Measurements from ENCODE around the gene SNAP25.

The SNAP25 gene

GRCh38 chr20:10268636-10269035 lies 50.0 kb downstream of the SNAP25 start:
- Histone ChIP-seq H3K4me2 (ENCODE audit: low read length) (no peak overlapping the region), H3K36me3 (ENCODE audit: control insufficient read depth, low read length) (no peaks in the 10 kb centered on the region), H3K4me1 (ENCODE audit: control insufficient read depth, low read length) (no peaks in the 10 kb centered on the region), H4K20me1 (ENCODE audit: control insufficient read depth, insufficient read depth, low read depth, low read length) (no peaks in the 10 kb centered on the region), H3F3A (ENCODE audit: control insufficient read depth, insufficient read depth) (no peaks in the 10 kb centered on the region), H3K9me3 (ENCODE audit: control insufficient read depth, insufficient read depth, low read length) (no peaks in the 10 kb centered on the region), H3K9me2 (replicated peaks; ENCODE audit: control insufficient read depth, low read length) (no peaks in the 10 kb centered on the region), H3K4me3 (ENCODE audit: low read length) (no peak overlapping the region), H3K27ac (ENCODE audit: low read depth, low read length) (no peak overlapping the region), H3K27me3 (ENCODE audit: control insufficient read depth, low read length) (no peaks in the 10 kb centered on the region), H3K79me2 (ENCODE audit: control insufficient read depth, low read length) (no peaks in the 10 kb centered on the region)
- TF ChIP-seq CTCF (IDR thresholded peaks at IDR 0.05; ENCODE audit: low read depth, low read length, poor library complexity, severe bottlenecking) (no peak), EZH2phosphoT487 (IDR thresholded peaks at IDR 0.05; ENCODE audit: borderline replicate concordance, low read length) (no peak)

GRCh38 chr20:10270630-10271029 lies 52.0 kb downstream of the SNAP25 start:
- Histone ChIP-seq H3K4me3 (ENCODE audit: low read length) (no peak overlapping the region), H3K9me3 (ENCODE audit: control insufficient read depth, insufficient read depth, low read length) (no peaks in the 10 kb centered on the region)
- TF ChIP-seq EZH2phosphoT487 (IDR thresholded peaks at IDR 0.05; ENCODE audit: borderline replicate concordance, low read length) (no peak), CTCF (IDR thresholded peaks at IDR 0.05; ENCODE audit: low read depth, low read length, poor library complexity, severe bottlenecking) (no peak)

GRCh38 chr20:10271494-10272219 lies 53.0 kb downstream of the SNAP25 start:
- Histone ChIP-seq H3K9me2 (replicated peaks; ENCODE audit: control insufficient read depth, low read length) (no peaks in the 10 kb centered on the region), H3F3A (ENCODE audit: control insufficient read depth, insufficient read depth) (no peaks in the 10 kb centered on the region), H3K4me3 (ENCODE audit: low read length) (no peak overlapping the region), H3K27me3 (ENCODE audit: control insufficient read depth, low read length) (no peaks in the 10 kb centered on the region), H3K79me2 (ENCODE audit: control insufficient read depth, low read length) (no peaks in the 10 kb centered on the region), H3K9me3 (ENCODE audit: control insufficient read depth, insufficient read depth, low read length) (no peaks in the 10 kb centered on the region), H3K36me3 (ENCODE audit: control insufficient read depth, low read length) (no peaks in the 10 kb centered on the region), H4K20me1 (ENCODE audit: control insufficient read depth, insufficient read depth, low read depth, low read length) (no peaks in the 10 kb centered on the region), H3K4me2 (ENCODE audit: low read length) (no peak overlapping the region), H3K27ac (ENCODE audit: low read depth, low read length) (no peak overlapping the region), H3K4me1 (ENCODE audit: control insufficient read depth, low read length) (no peaks in the 10 kb centered on the region)
- no peak for TF ChIP-seq CTCF (IDR thresholded peaks at IDR 0.05; ENCODE audit: low read depth, low read length, poor library complexity, severe bottlenecking)
- TF ChIP-seq EZH2phosphoT487 (IDR thresholded peaks at IDR 0.05; ENCODE audit: borderline replicate concordance, low read length) = no peak

More at GRCh38 chr20:10270630-10271029, 52.0 kb downstream of the SNAP25 start:
- Histone ChIP-seq H4K20me1 (ENCODE audit: control insufficient read depth, insufficient read depth, low read depth, low read length) (no peaks in the 10 kb centered on the region), H3K79me2 (ENCODE audit: control insufficient read depth, low read length) (no peaks in the 10 kb centered on the region), H3K4me1 (ENCODE audit: control insufficient read depth, low read length) (no peaks in the 10 kb centered on the region), H3K36me3 (ENCODE audit: control insufficient read depth, low read length) (no peaks in the 10 kb centered on the region), H3K9me2 (replicated peaks; ENCODE audit: control insufficient read depth, low read length) (no peaks in the 10 kb centered on the region), H3K27me3 (ENCODE audit: control insufficient read depth, low read length) (no peaks in the 10 kb centered on the region), H3F3A (ENCODE audit: control insufficient read depth, insufficient read depth) (no peaks in the 10 kb centered on the region), H3K4me2 (ENCODE audit: low read length) (no peak overlapping the region), H3K27ac (ENCODE audit: low read depth, low read length) (no peak overlapping the region)
